ENCODE measurements around the gene TMEM168. TPM values are rescaled to one million over a fixed set of nuclear protein-coding genes. Genes with fewer than 3 reads are reported as not detected.

TMEM168 gene
- total RNA-seq, 4 donors from 2014 or later, result 13.7 to 22.8 (median 16.4) TPM

- TF ChIP-seq, protein P1, sequence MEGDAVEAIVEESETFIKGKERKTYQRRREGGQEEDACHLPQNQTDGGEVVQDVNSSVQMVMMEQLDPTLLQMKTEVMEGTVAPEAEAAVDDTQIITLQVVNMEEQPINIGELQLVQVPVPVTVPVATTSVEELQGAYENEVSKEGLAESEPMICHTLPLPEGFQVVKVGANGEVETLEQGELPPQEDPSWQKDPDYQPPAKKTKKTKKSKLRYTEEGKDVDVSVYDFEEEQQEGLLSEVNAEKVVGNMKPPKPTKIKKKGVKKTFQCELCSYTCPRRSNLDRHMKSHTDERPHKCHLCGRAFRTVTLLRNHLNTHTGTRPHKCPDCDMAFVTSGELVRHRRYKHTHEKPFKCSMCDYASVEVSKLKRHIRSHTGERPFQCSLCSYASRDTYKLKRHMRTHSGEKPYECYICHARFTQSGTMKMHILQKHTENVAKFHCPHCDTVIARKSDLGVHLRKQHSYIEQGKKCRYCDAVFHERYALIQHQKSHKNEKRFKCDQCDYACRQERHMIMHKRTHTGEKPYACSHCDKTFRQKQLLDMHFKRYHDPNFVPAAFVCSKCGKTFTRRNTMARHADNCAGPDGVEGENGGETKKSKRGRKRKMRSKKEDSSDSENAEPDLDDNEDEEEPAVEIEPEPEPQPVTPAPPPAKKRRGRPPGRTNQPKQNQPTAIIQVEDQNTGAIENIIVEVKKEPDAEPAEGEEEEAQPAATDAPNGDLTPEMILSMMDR (IDR thresholded peaks at IDR 0.05), result no peak
- TF ChIP-seq POLR2A (IDR thresholded peaks at IDR 0.05; ENCODE audit: low read depth), result no peak
- TF ChIP-seq POLR2AphosphoS5 (IDR thresholded peaks at IDR 0.05), result no peak
- no peak for TF ChIP-seq EP300 (IDR thresholded peaks at IDR 0.05)
- no peak for DNase-seq (ENCODE audit: extremely low spot score)
Observed at GRCh38 chr7:112790586-112791003, 402 bp upstream of the TMEM168 start.

GRCh38 chr7:112789453-112789816 lies 758 bp downstream of the TMEM168 start:
- H3K9me3 ChIP-seq, result no peaks in the 10 kb centered on the region
- WGBS, result 0% methylated on average over 2 of the region's 2 CpGs
- TF ChIP-seq POLR2A (IDR thresholded peaks at IDR 0.05; ENCODE audit: low read depth) (no peak), POLR2AphosphoS5 (IDR thresholded peaks at IDR 0.05) (no peak), EP300 (IDR thresholded peaks at IDR 0.05) (no peak)
- TF ChIP-seq, protein P1 (IDR thresholded peaks at IDR 0.05), result no peak
- no peaks in the 10 kb centered on the region for H3K27me3 ChIP-seq
- H3K4me3 ChIP-seq, result peak overlapping the region; percentile 67 to 82 (median 78)
- DNase-seq (ENCODE audit: extremely low spot score), result no peak
- H3K4me1 ChIP-seq, result peaks cover 11 to 23% (median 21%) of the 10 kb centered on the region in 4 donors
- intact Hi-C loops (cut with DNase I), result loop anchor here (2.0 kb wide), 1 partner anchor 151 kb away; no protein-coding TSS in a partner anchor
- peak overlapping the region; percentile 78 to 89 (median 86) for H3K27ac ChIP-seq (replicated peaks in 1 of 4)
- H3K36me3 ChIP-seq, result peaks cover 0 to 3% (median 1%) of the 10 kb centered on the region in 4 donors

More at GRCh38 chr7:112790586-112791003, 402 bp upstream of the TMEM168 start:
- Histone ChIP-seq H3K4me3 (peak overlapping the region; percentile 67 to 82 (median 78)), H3K27ac (replicated peaks in 1 of 4) (peak overlapping the region; percentile 78 to 89 (median 86)), H3K9me3 (no peaks in the 10 kb centered on the region), H3K4me1 (peaks cover 11 to 23% (median 21%) of the 10 kb centered on the region in 4 donors), H3K36me3 (no peaks in the 10 kb centered on the region), H3K27me3 (no peaks in the 10 kb centered on the region)
- WGBS, result 20% methylated on average over 10 of the region's 12 CpGs
- intact Hi-C loops (cut with DNase I), result no loop called here

- no peak overlapping the region for H3K27ac ChIP-seq (replicated peaks in 1 of 4)
- no peak for TF ChIP-seq POLR2AphosphoS5 (IDR thresholded peaks at IDR 0.05)
- TF ChIP-seq POLR2A (IDR thresholded peaks at IDR 0.05; ENCODE audit: low read depth), result no peak
- TF ChIP-seq EP300 (IDR thresholded peaks at IDR 0.05), result no peak
- TF ChIP-seq, protein P1 (IDR thresholded peaks at IDR 0.05), result no peak
- intact Hi-C loops (cut with DNase I), result loop anchor here (2.0 kb wide), 1 partner anchor 152 kb away; no protein-coding TSS in a partner anchor
- WGBS, result 87% methylated on average over 3 of the region's 3 CpGs
- no peaks in the 10 kb centered on the region for H3K9me3 ChIP-seq
- H3K4me1 ChIP-seq, result peaks cover 11 to 23% (median 21%) of the 10 kb centered on the region in 4 donors
- no peak for DNase-seq (ENCODE audit: extremely low spot score)
- H3K36me3 ChIP-seq, result peaks cover 0 to 8% (median 3%) of the 10 kb centered on the region in 4 donors
- peak overlapping the region; percentile 67 to 82 (median 78) for H3K4me3 ChIP-seq
- H3K27me3 ChIP-seq, result no peaks in the 10 kb centered on the region
Observed at GRCh38 chr7:112788778-112789343, 1.3 kb downstream of the TMEM168 start.

- no peak for DNase-seq (ENCODE audit: extremely low spot score)
- peaks cover 14 to 22% (median 19%) of the 10 kb centered on the region in 4 donors for H3K4me1 ChIP-seq
- H3K4me3 ChIP-seq, result no peak overlapping the region
- no peaks in the 10 kb centered on the region for H3K9me3 ChIP-seq
- TF ChIP-seq, protein P1 (IDR thresholded peaks at IDR 0.05), result no peak
- TF ChIP-seq EP300 (IDR thresholded peaks at IDR 0.05) (no peak), POLR2A (IDR thresholded peaks at IDR 0.05; ENCODE audit: low read depth) (no peak), POLR2AphosphoS5 (IDR thresholded peaks at IDR 0.05) (no peak)
- 94% methylated on average over 6 of the region's 6 CpGs for WGBS
- no peaks in the 10 kb centered on the region for H3K27me3 ChIP-seq
- no peak overlapping the region for H3K27ac ChIP-seq (replicated peaks in 1 of 4)
- intact Hi-C loops (cut with DNase I), result no loop called here
- H3K36me3 ChIP-seq, result peaks cover 0 to 14% (median 10%) of the 10 kb centered on the region in 4 donors
Observed at GRCh38 chr7:112784603-112785002, 5.6 kb downstream of the TMEM168 start.
